ENCODE data around the gene NTM. TPM values are rescaled to one million over a fixed set of nuclear protein-coding genes. Genes with fewer than 3 reads are reported as not detected.

NTM gene
- total RNA-seq, 2 donors from 2014 or later = 19.1 to 44.7 TPM

DNA sequence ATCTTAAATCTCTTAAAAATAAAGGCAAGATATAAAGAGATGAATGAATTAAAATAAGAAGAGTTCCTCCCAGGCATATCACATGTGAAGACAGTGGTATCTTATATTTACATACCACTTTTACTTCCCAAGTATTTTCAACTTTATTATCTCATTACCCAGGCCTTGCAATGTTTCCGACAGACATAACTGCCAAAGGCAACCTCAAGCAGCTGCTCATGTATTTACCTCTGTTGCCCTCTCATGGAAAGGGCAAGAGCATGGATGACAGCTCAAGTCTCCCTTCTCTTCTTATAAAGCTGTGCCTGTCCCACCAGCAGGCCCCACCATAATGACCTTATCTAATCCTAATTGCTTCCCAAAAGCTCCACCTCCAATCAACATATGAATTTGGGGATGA lies 894.2 kb downstream of the NTM start:
- H3K4me3 ChIP-seq = no peak overlapping the region
- TF ChIP-seq CTCF (IDR thresholded peaks at IDR 0.05) = no peak

DNA sequence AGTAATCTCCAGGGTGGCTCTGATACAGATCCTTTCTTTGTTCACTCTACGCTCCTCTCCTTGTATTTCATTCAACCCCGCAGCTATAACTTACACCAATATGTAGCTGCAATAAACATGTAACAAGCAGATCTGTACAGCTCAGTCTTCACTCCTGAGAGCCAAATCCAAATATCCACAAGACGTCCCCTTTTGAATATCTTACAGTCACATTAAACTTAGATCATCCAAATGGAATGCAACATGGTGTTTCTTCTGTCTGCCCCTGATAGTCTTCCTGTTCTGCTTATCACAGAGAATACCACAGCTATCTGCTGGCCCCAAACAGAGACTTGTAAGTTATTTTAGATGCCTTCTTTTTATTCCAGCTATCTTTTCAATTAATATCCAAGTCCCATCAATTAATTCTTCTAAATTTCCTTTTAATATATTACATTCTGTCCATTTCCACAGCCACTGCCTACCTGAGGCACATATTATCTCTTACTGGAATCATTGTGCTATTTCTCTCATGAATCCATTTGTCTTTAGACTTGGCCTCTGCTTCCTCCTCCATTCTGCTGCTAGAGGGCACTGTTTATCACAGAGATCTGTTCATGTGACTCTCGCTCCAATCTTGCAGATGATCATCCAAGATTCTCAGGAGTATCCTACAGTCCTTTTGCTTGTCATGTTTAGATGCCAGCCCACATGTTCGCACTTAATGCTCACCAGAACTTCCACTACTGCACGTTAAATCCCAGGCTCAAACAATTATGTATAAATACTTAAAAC lies 908.6 kb downstream of the NTM start:
- H3K4me1 ChIP-seq = peaks cover 0 to 18% of the 10 kb centered on the region in 2 donors
- H3K9me3 ChIP-seq = no peaks in the 10 kb centered on the region
- H3K27me3 ChIP-seq = no peaks in the 10 kb centered on the region
- no peak overlapping the region for H3K4me3 ChIP-seq
- H3K27ac ChIP-seq = peak overlapping the region in 1 of 2 donors; percentile 20
- no peaks in the 10 kb centered on the region for H3K36me3 ChIP-seq
- DNase-seq (ENCODE audit: low spot score) = no peak
- peak in 1 of 2 donors; percentile 22 for TF ChIP-seq CTCF (IDR thresholded peaks at IDR 0.05)

More for the DNA sequence above, 894.2 kb downstream of the NTM start:
- H3K4me1 ChIP-seq = no peaks in the 10 kb centered on the region
- no peak overlapping the region for H3K27ac ChIP-seq
- DNase-seq (ENCODE audit: low spot score) = no peak
- H3K27me3 ChIP-seq = no peaks in the 10 kb centered on the region
- H3K9me3 ChIP-seq = no peaks in the 10 kb centered on the region
- no peaks in the 10 kb centered on the region for H3K36me3 ChIP-seq

DNA sequence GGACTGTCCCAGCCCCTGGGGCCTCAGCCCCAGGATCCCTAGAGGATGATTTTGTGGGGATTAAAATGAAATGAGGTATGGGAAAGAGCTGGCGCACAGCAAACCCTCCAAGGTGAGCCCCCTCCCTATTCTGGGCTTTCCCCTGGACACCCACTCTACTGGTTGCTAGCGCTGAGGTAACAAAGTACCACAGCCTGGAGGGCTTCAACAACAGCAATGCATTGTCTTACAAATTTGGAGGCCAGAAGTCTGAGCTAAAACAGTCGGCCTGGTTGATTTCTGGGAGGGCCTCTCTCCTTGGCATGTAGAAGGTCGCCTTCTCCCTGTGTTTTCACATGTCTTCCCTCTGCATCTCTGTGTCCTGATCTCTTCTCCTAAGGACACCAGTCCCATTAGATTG lies 913.6 kb downstream of the NTM start:
- DNase-seq (ENCODE audit: low spot score) = no peak
- peaks cover 0 to 22% of the 10 kb centered on the region in 2 donors for H3K4me1 ChIP-seq
- H3K36me3 ChIP-seq = no peaks in the 10 kb centered on the region
- H3K27ac ChIP-seq = no peak overlapping the region
- H3K9me3 ChIP-seq = no peaks in the 10 kb centered on the region
- no peaks in the 10 kb centered on the region for H3K27me3 ChIP-seq
- TF ChIP-seq CTCF (IDR thresholded peaks at IDR 0.05) = no peak
- no peak overlapping the region for H3K4me3 ChIP-seq

DNA sequence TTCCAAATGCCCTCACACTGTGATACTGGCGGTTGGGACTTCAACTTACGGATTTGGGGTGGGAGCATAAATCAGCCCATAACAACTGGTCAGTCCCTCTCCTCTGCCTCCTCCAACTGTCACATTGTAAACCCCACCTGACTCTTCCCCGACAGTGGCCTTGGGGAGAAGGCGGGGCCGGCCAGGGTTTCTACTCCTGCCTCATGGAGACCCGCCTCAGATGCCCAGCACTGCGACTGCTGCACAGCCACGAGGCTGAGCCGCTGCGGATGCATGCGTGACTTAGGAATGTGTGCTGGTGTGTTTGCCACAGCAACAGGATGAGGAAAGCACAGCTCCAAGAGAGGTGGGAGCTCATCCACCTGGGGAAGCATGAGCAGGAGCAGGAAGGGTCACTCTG lies 914.2 kb downstream of the NTM start:
- H3K9me3 ChIP-seq = no peaks in the 10 kb centered on the region
- no peaks in the 10 kb centered on the region for H3K27me3 ChIP-seq
- no peaks in the 10 kb centered on the region for H3K36me3 ChIP-seq
- DNase-seq (ENCODE audit: low spot score) = no peak
- H3K4me1 ChIP-seq = peaks cover 0 to 18% of the 10 kb centered on the region in 2 donors
- no peak for TF ChIP-seq CTCF (IDR thresholded peaks at IDR 0.05)
- no peak overlapping the region for H3K4me3 ChIP-seq
- H3K27ac ChIP-seq = no peak overlapping the region

DNA sequence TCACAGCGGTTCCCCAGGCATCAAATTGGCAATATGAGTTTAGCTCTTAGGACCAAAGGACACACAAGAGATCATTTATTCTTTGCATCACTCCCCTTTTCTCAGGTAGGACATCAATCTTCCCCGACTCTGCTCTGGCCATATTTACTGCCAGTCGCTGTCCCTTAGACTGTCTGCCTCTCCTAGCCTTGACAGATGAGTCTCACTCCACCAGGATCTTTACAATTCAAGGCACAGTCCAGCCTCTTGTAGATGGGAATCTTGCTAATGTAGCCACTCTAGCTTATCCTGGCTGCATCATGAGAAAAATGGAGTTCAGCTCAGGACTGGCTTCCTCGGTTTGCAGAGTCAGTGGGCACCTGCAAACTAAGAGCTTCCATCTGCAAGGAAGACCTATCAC lies 915.2 kb downstream of the NTM start:
- Histone ChIP-seq H3K4me1 (peaks cover 0 to 18% of the 10 kb centered on the region in 2 donors), H3K36me3 (no peaks in the 10 kb centered on the region), H3K9me3 (no peaks in the 10 kb centered on the region), H3K27ac (peak overlapping the region; percentile 12 to 66), H3K4me3 (no peak overlapping the region), H3K27me3 (no peaks in the 10 kb centered on the region)
- TF ChIP-seq CTCF (IDR thresholded peaks at IDR 0.05) = no peak
- no peak for DNase-seq (ENCODE audit: low spot score)

DNA sequence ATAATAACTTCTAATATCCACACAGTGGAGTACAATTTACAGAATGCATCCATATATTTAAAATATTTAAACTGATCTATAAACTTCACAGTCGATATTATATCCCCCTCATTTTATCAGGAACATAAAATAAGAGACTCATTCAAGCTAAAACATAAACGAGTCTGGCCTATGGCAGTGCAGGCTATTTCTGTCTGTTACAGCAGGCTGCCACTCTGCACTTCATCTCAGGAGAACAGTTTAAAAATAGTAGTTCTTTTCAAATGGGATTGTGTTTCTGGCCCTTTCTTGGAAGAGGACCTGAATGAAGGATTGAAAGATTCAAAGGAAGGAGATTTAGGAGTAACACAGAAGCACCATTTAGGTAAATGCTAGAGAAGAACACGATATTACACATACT lies 915.7 kb downstream of the NTM start:
- H3K27me3 ChIP-seq = no peaks in the 10 kb centered on the region
- no peak for DNase-seq (ENCODE audit: low spot score)
- no peaks in the 10 kb centered on the region for H3K36me3 ChIP-seq
- H3K9me3 ChIP-seq = no peaks in the 10 kb centered on the region
- no peak overlapping the region for H3K4me3 ChIP-seq
- H3K27ac ChIP-seq = peak overlapping the region; percentile 22 to 66
- TF ChIP-seq CTCF (IDR thresholded peaks at IDR 0.05) = no peak
- H3K4me1 ChIP-seq = peaks cover 0 to 18% of the 10 kb centered on the region in 2 donors
